ENCODE results near the gene IQSEC1. TPM values are rescaled to one million over a fixed set of nuclear protein-coding genes. Genes with fewer than 3 reads are reported as not detected.

IQSEC1 gene
- polyA plus RNA-seq, 3 donors from 2014 or later: 9.0 to 40.5 (median 15.3) TPM

DNA sequence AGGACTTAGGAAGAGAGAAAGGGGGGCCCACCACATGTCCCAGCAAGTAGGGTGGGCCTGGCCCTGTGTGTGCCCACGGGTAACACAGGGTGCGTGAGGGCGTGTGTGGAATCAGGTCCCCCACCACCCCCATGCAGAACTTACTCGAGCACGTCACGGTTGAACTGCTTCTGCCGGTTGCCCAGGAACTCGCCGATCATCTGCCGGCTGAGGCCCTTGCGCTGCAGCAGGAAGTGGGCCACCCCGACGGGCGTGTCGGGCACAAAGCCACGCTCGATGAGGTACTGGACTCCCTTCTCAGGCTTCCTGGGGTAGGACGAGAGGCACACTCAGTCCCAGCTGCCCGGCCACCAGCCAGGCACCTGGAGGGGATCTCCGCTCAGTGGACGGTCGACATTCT, 148.8 kb downstream of the IQSEC1 start:
- Mint-ChIP-seq H3K9me3 (no peaks in the 10 kb centered on the region), H3K27ac (peak overlapping the region; percentile 23 to 89 (median 68)), H3K36me3 (peaks cover 5 to 14% (median 11%) of the 10 kb centered on the region in 3 donors), H3K27me3 (ENCODE audit: low read depth in 3 of 3) (peaks cover 1 to 3% (median 2%) of the 10 kb centered on the region in 3 donors), H3K4me3 (peak overlapping the region; percentile 21 to 65 (median 64)), H3K4me1 (peaks cover 26 to 30% of the 10 kb centered on the region in 2 donors)
- peak; percentile 36 to 58 (median 49) for DNase-seq

GRCh38 chr3:12922881-12923431, 150.3 kb downstream of the IQSEC1 start:
- Mint-ChIP-seq H3K4me1 (peaks cover 16 to 29% of the 10 kb centered on the region in 2 donors), H3K27ac (no peak overlapping the region), H3K9me3 (no peaks in the 10 kb centered on the region), H3K36me3 (peaks cover 5 to 11% (median 10%) of the 10 kb centered on the region in 3 donors), H3K27me3 (ENCODE audit: low read depth in 3 of 3) (peaks cover 0 to 3% (median 3%) of the 10 kb centered on the region in 3 donors), H3K4me3 (no peak overlapping the region)
- no peak for DNase-seq

DNA sequence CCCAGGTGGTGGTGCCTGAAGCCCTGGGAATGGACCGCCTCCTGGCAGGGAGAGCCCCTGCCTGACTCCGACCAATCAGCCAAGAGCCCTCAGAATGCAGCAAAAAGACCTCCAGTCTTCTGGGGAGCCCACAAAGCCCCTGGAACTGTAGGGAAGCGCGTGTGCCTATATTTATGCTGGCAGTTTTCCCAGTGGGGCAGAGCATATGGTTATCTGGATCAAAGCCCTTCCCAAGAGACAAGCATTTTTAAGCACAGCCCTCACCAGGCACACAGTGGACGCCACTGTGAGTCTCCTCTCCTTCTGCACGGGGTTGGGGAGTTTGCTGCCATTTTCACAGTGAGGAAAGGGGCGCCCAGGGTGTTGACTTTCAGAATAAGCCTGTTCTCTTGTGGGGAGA, 150.9 kb downstream of the IQSEC1 start:
- Mint-ChIP-seq H3K27me3 (ENCODE audit: low read depth in 3 of 3) (peaks cover 0 to 5% (median 3%) of the 10 kb centered on the region in 3 donors), H3K9me3 (no peaks in the 10 kb centered on the region), H3K4me3 (no peak overlapping the region), H3K36me3 (peaks cover 5 to 13% (median 10%) of the 10 kb centered on the region in 3 donors), H3K27ac (no peak overlapping the region), H3K4me1 (peaks cover 22 to 30% of the 10 kb centered on the region in 2 donors)
- no peak for DNase-seq

- Mint-ChIP-seq H3K9me3 (no peaks in the 10 kb centered on the region), H3K4me3 (peak overlapping the region in 1 of 5 donors; percentile 52), H3K36me3 (peaks cover 5 to 18% (median 10%) of the 10 kb centered on the region in 3 donors), H3K27ac (peak overlapping the region in 1 of 6 donors; percentile 24), H3K27me3 (ENCODE audit: low read depth in 3 of 3) (peaks cover 0 to 5% (median 3%) of the 10 kb centered on the region in 3 donors), H3K4me1 (peaks cover 28 to 33% of the 10 kb centered on the region in 2 donors)
- no peak for DNase-seq
Observed at GRCh38 chr3:12921736-12922135, 151.5 kb downstream of the IQSEC1 start.

DNA sequence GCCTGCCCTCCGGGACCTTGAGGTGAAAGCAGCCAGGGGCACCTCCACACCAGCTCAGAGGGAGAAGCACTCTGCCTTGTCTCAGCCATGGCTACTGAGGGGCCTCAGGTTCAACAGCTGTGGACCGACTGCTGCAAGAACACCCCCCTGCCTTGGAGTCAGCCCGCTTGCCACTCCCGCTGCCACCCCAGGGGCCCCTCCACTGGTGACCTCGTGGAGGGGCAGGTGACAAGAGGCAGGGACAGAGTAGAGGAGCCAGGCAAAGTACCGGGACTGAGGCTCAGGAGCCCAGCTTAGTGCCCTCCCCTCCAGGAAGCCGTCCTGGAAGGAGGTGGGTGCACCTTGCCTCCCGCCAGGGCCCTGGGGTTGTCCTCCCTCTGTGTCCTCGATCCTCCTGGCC, 152.3 kb downstream of the IQSEC1 start:
- H3K27me3 Mint-ChIP-seq (ENCODE audit: low read depth in 3 of 3): peaks cover 2 to 11% (median 3%) of the 10 kb centered on the region in 3 donors
- no peak for DNase-seq
- H3K4me3 Mint-ChIP-seq: no peak overlapping the region
- H3K36me3 Mint-ChIP-seq: peaks cover 5 to 23% (median 10%) of the 10 kb centered on the region in 3 donors
- no peaks in the 10 kb centered on the region for H3K9me3 Mint-ChIP-seq
- peaks cover 35 to 41% of the 10 kb centered on the region in 2 donors for H3K4me1 Mint-ChIP-seq
- H3K27ac Mint-ChIP-seq: peak overlapping the region in 1 of 6 donors; percentile 24

- Mint-ChIP-seq H3K27me3 (ENCODE audit: low read depth in 3 of 3) (peaks cover 2 to 16% (median 8%) of the 10 kb centered on the region in 3 donors), H3K4me3 (no peak overlapping the region), H3K36me3 (peaks cover 5 to 23% (median 6%) of the 10 kb centered on the region in 3 donors), H3K4me1 (peaks cover 39 to 44% of the 10 kb centered on the region in 2 donors), H3K27ac (no peak overlapping the region), H3K9me3 (no peaks in the 10 kb centered on the region)
- DNase-seq: no peak
Observed at GRCh38 chr3:12919205-12919604, 154.0 kb downstream of the IQSEC1 start.

- H3K9me3 Mint-ChIP-seq: no peaks in the 10 kb centered on the region
- H3K36me3 Mint-ChIP-seq: peaks cover 4 to 27% (median 5%) of the 10 kb centered on the region in 3 donors
- DNase-seq: no peak
- H3K27ac Mint-ChIP-seq: no peak overlapping the region
- peaks cover 2 to 16% (median 7%) of the 10 kb centered on the region in 3 donors for H3K27me3 Mint-ChIP-seq (ENCODE audit: low read depth in 3 of 3)
- H3K4me1 Mint-ChIP-seq: peaks cover 43 to 46% of the 10 kb centered on the region in 2 donors
- H3K4me3 Mint-ChIP-seq: no peak overlapping the region
Observed at GRCh38 chr3:12918231-12918630, 155.0 kb downstream of the IQSEC1 start.

DNA sequence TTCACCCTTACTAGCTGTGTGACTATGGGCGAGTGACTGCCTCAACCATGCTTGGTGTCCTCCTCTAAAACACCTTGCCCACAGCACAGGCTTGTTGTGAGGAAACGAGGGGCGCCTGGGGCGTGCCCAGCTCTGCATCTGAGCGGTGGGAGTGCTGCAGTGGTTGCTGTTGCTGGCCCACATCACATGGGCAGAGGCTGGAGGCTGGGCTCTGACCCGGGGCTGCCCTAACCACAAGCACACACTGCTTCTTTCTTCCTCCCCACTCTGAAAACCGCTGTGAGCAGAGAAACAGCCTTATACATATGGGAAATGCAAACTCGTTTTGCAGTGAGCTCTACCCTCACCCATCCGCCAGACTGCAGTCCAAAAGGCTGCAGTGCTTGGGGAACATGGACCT, 157.1 kb downstream of the IQSEC1 start:
- Mint-ChIP-seq H3K4me1 (peaks cover 43 to 44% of the 10 kb centered on the region in 2 donors), H3K27me3 (ENCODE audit: low read depth in 3 of 3) (peaks cover 2 to 16% (median 12%) of the 10 kb centered on the region in 3 donors), H3K36me3 (peaks cover 0 to 33% (median 6%) of the 10 kb centered on the region in 3 donors), H3K27ac (peak overlapping the region; percentile 81 to 91 (median 90)), H3K4me3 (peak overlapping the region; percentile 63 to 82 (median 70)), H3K9me3 (no peaks in the 10 kb centered on the region)
- DNase-seq: peak; percentile 91 to 93 (median 92)

- no peaks in the 10 kb centered on the region for H3K9me3 Mint-ChIP-seq
- H3K27ac Mint-ChIP-seq: peak overlapping the region in 5 of 6 donors; percentile 27 to 68 (median 56)
- peaks cover 43 to 44% of the 10 kb centered on the region in 2 donors for H3K4me1 Mint-ChIP-seq
- H3K36me3 Mint-ChIP-seq: peaks cover 0 to 40% (median 12%) of the 10 kb centered on the region in 3 donors
- no peak for DNase-seq
- no peak overlapping the region for H3K4me3 Mint-ChIP-seq
- peaks cover 3 to 19% (median 12%) of the 10 kb centered on the region in 3 donors for H3K27me3 Mint-ChIP-seq (ENCODE audit: low read depth in 3 of 3)
Observed at GRCh38 chr3:12914088-12914487, 159.1 kb downstream of the IQSEC1 start.

DNA sequence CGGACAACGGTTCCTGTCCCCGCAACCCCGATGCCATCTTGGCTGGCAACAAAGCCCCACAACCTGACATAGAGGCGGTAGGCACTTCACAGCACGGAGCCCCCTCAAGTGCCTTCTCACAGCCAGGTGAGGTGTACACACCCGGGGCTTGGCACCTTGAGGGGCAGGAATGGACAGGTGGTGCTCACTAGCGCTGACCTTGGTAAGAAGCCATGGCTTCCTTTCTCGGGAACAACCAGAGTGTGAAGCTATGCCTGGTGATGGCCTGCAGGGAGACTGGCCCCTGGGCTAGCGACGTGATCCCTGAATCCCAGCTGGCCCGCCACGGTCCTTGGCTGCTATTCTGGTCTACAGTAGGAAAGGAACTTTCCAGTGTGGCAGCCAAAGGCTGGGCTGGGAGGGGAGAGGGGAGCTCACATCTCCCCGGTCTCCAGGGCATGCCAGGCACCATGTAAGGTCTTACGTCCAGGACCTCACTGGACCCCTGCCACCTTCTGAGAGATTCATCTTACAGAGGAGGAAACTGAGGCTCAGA, 161.3 kb downstream of the IQSEC1 start:
- Mint-ChIP-seq H3K27me3 (ENCODE audit: low read depth in 3 of 3) (peaks cover 5 to 20% (median 16%) of the 10 kb centered on the region in 3 donors), H3K4me1 (peaks cover 34% of the 10 kb centered on the region in 2 donors), H3K4me3 (peak overlapping the region in 1 of 5 donors; percentile 9), H3K36me3 (peaks cover 4 to 45% (median 12%) of the 10 kb centered on the region in 3 donors), H3K9me3 (no peaks in the 10 kb centered on the region), H3K27ac (peak overlapping the region in 1 of 6 donors; percentile 45)
- DNase-seq: no peak

DNA sequence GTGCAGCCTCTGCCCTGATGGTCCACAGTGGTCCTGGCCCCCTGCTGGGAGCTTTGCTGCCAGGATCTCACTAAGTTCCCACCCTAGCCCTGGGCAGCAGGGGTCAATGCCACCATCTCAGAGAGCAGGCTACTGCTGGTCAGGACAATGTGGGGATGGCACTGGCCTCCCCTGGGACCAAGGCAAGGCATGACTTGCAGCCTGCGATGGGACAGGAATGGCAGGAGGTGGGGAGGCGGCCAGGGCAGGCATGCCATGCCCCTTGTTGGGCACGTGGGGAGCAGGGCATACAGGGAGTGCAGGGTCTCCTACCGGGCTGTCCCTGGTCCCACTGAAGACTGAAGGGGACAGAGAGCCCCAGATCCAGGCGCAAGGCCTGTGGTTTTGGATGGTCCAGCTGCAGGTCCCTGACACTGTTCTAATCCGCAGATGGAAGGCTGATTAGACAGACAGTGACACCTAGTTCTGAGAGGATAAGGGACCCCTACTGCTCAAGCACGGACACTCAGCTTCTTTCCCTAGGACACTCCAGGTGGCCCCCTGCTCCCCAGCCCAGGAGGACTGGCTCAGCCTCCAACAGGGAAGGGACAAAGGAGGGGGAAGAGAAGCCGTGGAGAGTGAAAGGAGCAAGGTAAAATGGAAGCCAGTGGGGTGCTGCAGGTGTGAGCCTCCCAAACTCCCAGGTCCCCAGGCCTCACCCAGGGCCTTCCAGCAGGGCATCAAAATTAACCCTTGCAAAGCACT, 162.7 kb downstream of the IQSEC1 start:
- H3K4me3 Mint-ChIP-seq: no peak overlapping the region
- no peak overlapping the region for H3K27ac Mint-ChIP-seq
- DNase-seq: no peak
- peaks cover 22 to 33% of the 10 kb centered on the region in 2 donors for H3K4me1 Mint-ChIP-seq
- H3K9me3 Mint-ChIP-seq: no peaks in the 10 kb centered on the region
- peaks cover 4 to 39% (median 12%) of the 10 kb centered on the region in 3 donors for H3K36me3 Mint-ChIP-seq
- peaks cover 3 to 13% (median 12%) of the 10 kb centered on the region in 3 donors for H3K27me3 Mint-ChIP-seq (ENCODE audit: low read depth in 3 of 3)

DNA sequence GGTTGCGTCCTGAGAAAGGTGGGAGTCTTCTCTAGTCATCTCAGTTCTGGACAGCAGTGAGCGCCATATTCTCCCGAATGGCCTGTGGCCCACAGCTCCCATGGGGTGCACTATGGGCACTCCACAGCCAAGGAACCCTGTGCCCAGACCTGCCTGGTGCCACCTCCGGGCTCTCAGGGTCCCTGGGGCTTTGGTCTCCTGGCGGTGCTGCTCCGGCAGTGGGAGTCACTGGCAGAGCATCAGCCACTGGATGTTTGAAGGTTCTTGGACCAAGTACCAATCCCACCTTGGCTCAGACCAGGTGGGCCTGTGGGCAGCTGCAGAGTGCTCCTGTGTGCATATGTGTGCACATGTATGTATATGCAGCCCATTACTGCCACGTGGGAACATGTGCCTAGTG, 163.5 kb downstream of the IQSEC1 start:
- peaks cover 3 to 18% (median 17%) of the 10 kb centered on the region in 3 donors for H3K27me3 Mint-ChIP-seq (ENCODE audit: low read depth in 3 of 3)
- H3K9me3 Mint-ChIP-seq: no peaks in the 10 kb centered on the region
- H3K4me3 Mint-ChIP-seq: no peak overlapping the region
- peaks cover 4 to 39% (median 12%) of the 10 kb centered on the region in 3 donors for H3K36me3 Mint-ChIP-seq
- peak overlapping the region in 2 of 6 donors; percentile 20 to 21 for H3K27ac Mint-ChIP-seq
- no peak for DNase-seq
- H3K4me1 Mint-ChIP-seq: peaks cover 22 to 33% of the 10 kb centered on the region in 2 donors

DNA sequence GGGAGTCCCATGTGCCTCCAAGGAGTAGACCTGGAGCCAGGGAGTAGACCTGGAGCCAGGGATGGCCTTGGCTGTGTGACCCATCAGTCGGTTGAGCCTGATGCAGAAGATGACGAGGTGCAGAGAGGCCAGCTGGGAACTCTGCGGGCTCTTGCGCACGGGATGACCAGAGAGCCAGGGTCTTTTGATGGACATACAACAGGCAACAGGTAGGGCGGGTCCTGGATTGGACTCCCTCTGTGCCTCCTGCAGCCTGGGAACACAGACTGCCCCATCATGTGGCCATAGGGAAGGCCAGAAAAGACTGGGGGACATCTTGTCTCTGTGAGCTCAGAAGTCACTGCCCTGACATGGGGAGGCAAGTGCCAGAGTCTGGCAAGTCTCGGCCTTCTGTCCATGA, 164.4 kb downstream of the IQSEC1 start:
- H3K27me3 Mint-ChIP-seq (ENCODE audit: low read depth in 3 of 3): peaks cover 3 to 17% (median 17%) of the 10 kb centered on the region in 3 donors
- H3K9me3 Mint-ChIP-seq: no peaks in the 10 kb centered on the region
- H3K36me3 Mint-ChIP-seq: peaks cover 4 to 36% (median 12%) of the 10 kb centered on the region in 3 donors
- peaks cover 15 to 31% of the 10 kb centered on the region in 2 donors for H3K4me1 Mint-ChIP-seq
- no peak overlapping the region for H3K4me3 Mint-ChIP-seq
- no peak overlapping the region for H3K27ac Mint-ChIP-seq
- no peak for DNase-seq

All from immature natural killer cell (primary cell).